ENCODE results near the gene CPED1. TPM values are rescaled to one million over a fixed set of nuclear protein-coding genes. Genes with fewer than 3 reads are reported as not detected.

CPED1 gene
- total RNA-seq, 4 donors from 2014 or later: 15.0 to 32.1 (median 21.8) TPM

GRCh38 chr7:120992272-120992964, 3.9 kb downstream of the CPED1 start:
- H3K4me3 ChIP-seq: peak overlapping the region in 1 of 4 donors; percentile 59
- DNase-seq (ENCODE audit: low spot score in 2 of 2): no peak
- no peaks in the 10 kb centered on the region for H3K36me3 ChIP-seq
- peaks cover 0 to 58% (median 14%) of the 10 kb centered on the region in 4 donors for H3K4me1 ChIP-seq
- no peaks in the 10 kb centered on the region for H3K9me3 ChIP-seq
- TF ChIP-seq EP300 (IDR thresholded peaks at IDR 0.05): no peak
- TF ChIP-seq CTCF (IDR thresholded peaks at IDR 0.05): no peak
- TF ChIP-seq POLR2A (IDR thresholded peaks at IDR 0.05): no peak
- H3K27ac ChIP-seq: peak overlapping the region in 3 of 4 donors; percentile 29 to 92 (median 79)
- no peaks in the 10 kb centered on the region for H3K27me3 ChIP-seq

GRCh38 chr7:120992965-120993494, 4.5 kb downstream of the CPED1 start:
- Histone ChIP-seq H3K4me1 (peaks cover 0 to 56% (median 16%) of the 10 kb centered on the region in 4 donors), H3K27me3 (no peaks in the 10 kb centered on the region), H3K4me3 (no peak overlapping the region), H3K36me3 (no peaks in the 10 kb centered on the region), H3K9me3 (no peaks in the 10 kb centered on the region), H3K27ac (peak overlapping the region in 2 of 4 donors; percentile 29 to 92)
- DNase-seq (ENCODE audit: low spot score in 2 of 2): no peak
- TF ChIP-seq POLR2A (IDR thresholded peaks at IDR 0.05): no peak
- no peak for TF ChIP-seq EP300 (IDR thresholded peaks at IDR 0.05)
- TF ChIP-seq CTCF (IDR thresholded peaks at IDR 0.05): no peak

- Histone ChIP-seq H3K27me3 (no peaks in the 10 kb centered on the region), H3K4me1 (peaks cover 0 to 59% (median 19%) of the 10 kb centered on the region in 4 donors), H3K4me3 (no peak overlapping the region), H3K9me3 (no peaks in the 10 kb centered on the region), H3K36me3 (no peaks in the 10 kb centered on the region), H3K27ac (no peak overlapping the region)
- WGBS, 2 donors: 83 to 88% methylated on average over 5 of the region's 5 CpGs
- no peak for DNase-seq (ENCODE audit: low spot score in 2 of 2)
- TF ChIP-seq CTCF (IDR thresholded peaks at IDR 0.05) (no peak), EP300 (IDR thresholded peaks at IDR 0.05) (no peak), POLR2A (IDR thresholded peaks at IDR 0.05) (no peak)
These were observed 5.2 kb downstream of the CPED1 start for GRCh38 chr7:120993553-120994191.

- Histone ChIP-seq H3K27ac (no peak overlapping the region), H3K9me3 (no peaks in the 10 kb centered on the region), H3K4me3 (no peak overlapping the region), H3K27me3 (no peaks in the 10 kb centered on the region), H3K4me1 (peaks cover 0 to 70% (median 25%) of the 10 kb centered on the region in 4 donors), H3K36me3 (no peaks in the 10 kb centered on the region)
- 89 to 90% methylated on average over 5 of the region's 5 CpGs for WGBS, 2 donors
- DNase-seq (ENCODE audit: low spot score in 2 of 2): no peak
- TF ChIP-seq CTCF (IDR thresholded peaks at IDR 0.05) (no peak), EP300 (IDR thresholded peaks at IDR 0.05) (no peak), POLR2A (IDR thresholded peaks at IDR 0.05) (no peak)
These were observed 6.2 kb downstream of the CPED1 start for GRCh38 chr7:120994512-120995410.

Data from tibial nerve (tissue), 4 donors.